Hematopoietic multipotent progenitor cell treated with erythropoietin and hydrocortisone succinate and interleukin-3 and kit ligand, for 17 days (in vitro differentiated cells): Measurements from ENCODE around the gene LDLRAD3.
A peak's percentile ranks its signal among the peaks of the same experiment; 100 is the strongest.

ENCODE experiments used
- DNase-seq: peaks from one replicate; pipeline ENCODE4 v3.0.0-alpha.2; 2015; ENCODE audit warnings: low spot score

The LDLRAD3 gene

GRCh38 chr11:36139767-36140166 lies 195.9 kb downstream of the LDLRAD3 start:
- no peak for DNase-seq

GRCh38 chr11:36141196-36141953 lies 197.5 kb downstream of the LDLRAD3 start:
- no peak for DNase-seq

- DNase-seq, result no peak
These were observed 198.1 kb downstream of the LDLRAD3 start for GRCh38 chr11:36141956-36142355.

GRCh38 chr11:36142439-36142838 lies 198.6 kb downstream of the LDLRAD3 start:
- no peak for DNase-seq

GRCh38 chr11:36142879-36143278 lies 199.0 kb downstream of the LDLRAD3 start:
- DNase-seq, result no peak

- DNase-seq, result no peak
These were observed 202.6 kb downstream of the LDLRAD3 start for GRCh38 chr11:36146437-36146836.

- no peak for DNase-seq
These were observed 203.6 kb downstream of the LDLRAD3 start for GRCh38 chr11:36147491-36147890.

GRCh38 chr11:36148701-36149100 lies 204.8 kb downstream of the LDLRAD3 start:
- no peak for DNase-seq

GRCh38 chr11:36149538-36150242 lies 205.8 kb downstream of the LDLRAD3 start:
- peak; percentile 82 for DNase-seq

GRCh38 chr11:36150986-36151385 lies 207.1 kb downstream of the LDLRAD3 start:
- DNase-seq, result no peak

- DNase-seq, result no peak
These were observed 208.2 kb downstream of the LDLRAD3 start for GRCh38 chr11:36151933-36152580.

GRCh38 chr11:36153551-36153950 lies 209.7 kb downstream of the LDLRAD3 start:
- DNase-seq, result no peak

GRCh38 chr11:36155124-36155561 lies 211.3 kb downstream of the LDLRAD3 start:
- no peak for DNase-seq

GRCh38 chr11:36155770-36156160 lies 211.9 kb downstream of the LDLRAD3 start:
- DNase-seq, result no peak

GRCh38 chr11:36156161-36156816 lies 212.4 kb downstream of the LDLRAD3 start:
- no peak for DNase-seq

- no peak for DNase-seq
These were observed 213.1 kb downstream of the LDLRAD3 start for GRCh38 chr11:36156817-36157519.

- no peak for DNase-seq
These were observed 216.2 kb downstream of the LDLRAD3 start for GRCh38 chr11:36160091-36160490.

- no peak for DNase-seq
These were observed 217.7 kb downstream of the LDLRAD3 start for GRCh38 chr11:36161572-36161971.

GRCh38 chr11:36162006-36162882 lies 218.4 kb downstream of the LDLRAD3 start:
- no peak for DNase-seq

- DNase-seq, result no peak
These were observed 219.1 kb downstream of the LDLRAD3 start for GRCh38 chr11:36162883-36163434.
